ENCODE data around the gene RABGAP1L. TPM values are rescaled to one million over a fixed set of nuclear protein-coding genes. Genes with fewer than 3 reads are reported as not detected.

Gene RABGAP1L
- total and polyA plus RNA-seq, 10 of the 15 experiments (the other 5 are each of a cell fraction or from before 2014, with no cell fraction given), result 5.8 to 194 (median 113) TPM

DNA sequence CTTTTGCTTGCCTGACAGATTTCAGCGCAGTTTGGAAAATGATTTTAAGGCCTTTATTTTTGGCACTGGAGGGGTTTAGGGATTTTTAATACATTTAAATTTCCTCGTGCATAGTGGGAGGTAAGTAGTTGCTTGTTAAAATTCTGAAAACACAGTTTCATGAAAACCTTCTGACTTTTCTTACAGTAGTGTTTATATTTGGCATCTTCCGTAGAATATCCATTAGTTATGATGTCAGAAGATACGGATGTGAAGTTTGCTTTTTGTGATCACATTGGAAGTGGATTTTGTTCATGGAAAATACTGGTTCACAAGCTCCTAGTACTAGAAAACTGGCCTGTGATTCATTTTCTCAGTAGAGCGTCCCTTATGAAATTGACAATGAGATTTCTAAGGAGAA lies 1.3 kb downstream of the RABGAP1L start (continued):
- TF ChIP-seq CEBPB (IDR thresholded peaks at IDR 0.05; ENCODE audit: borderline replicate concordance in 1 of 2, low read depth in 2 of 2, low read length in 2 of 2), result no peak
- TF ChIP-seq SMC3 (IDR thresholded peaks at IDR 0.05; ENCODE audit: borderline replicate concordance, low read length), result no peak
- TF ChIP-seq, protein P1, sequence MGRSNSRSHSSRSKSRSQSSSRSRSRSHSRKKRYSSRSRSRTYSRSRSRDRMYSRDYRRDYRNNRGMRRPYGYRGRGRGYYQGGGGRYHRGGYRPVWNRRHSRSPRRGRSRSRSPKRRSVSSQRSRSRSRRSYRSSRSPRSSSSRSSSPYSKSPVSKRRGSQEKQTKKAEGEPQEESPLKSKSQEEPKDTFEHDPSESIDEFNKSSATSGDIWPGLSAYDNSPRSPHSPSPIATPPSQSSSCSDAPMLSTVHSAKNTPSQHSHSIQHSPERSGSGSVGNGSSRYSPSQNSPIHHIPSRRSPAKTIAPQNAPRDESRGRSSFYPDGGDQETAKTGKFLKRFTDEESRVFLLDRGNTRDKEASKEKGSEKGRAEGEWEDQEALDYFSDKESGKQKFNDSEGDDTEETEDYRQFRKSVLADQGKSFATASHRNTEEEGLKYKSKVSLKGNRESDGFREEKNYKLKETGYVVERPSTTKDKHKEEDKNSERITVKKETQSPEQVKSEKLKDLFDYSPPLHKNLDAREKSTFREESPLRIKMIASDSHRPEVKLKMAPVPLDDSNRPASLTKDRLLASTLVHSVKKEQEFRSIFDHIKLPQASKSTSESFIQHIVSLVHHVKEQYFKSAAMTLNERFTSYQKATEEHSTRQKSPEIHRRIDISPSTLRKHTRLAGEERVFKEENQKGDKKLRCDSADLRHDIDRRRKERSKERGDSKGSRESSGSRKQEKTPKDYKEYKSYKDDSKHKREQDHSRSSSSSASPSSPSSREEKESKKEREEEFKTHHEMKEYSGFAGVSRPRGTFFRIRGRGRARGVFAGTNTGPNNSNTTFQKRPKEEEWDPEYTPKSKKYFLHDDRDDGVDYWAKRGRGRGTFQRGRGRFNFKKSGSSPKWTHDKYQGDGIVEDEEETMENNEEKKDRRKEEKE (IDR thresholded peaks at IDR 0.05), result no peak
- no peak for TF ChIP-seq JUND (IDR thresholded peaks at IDR 0.05; ENCODE audit: low read depth, low read length)

DNA sequence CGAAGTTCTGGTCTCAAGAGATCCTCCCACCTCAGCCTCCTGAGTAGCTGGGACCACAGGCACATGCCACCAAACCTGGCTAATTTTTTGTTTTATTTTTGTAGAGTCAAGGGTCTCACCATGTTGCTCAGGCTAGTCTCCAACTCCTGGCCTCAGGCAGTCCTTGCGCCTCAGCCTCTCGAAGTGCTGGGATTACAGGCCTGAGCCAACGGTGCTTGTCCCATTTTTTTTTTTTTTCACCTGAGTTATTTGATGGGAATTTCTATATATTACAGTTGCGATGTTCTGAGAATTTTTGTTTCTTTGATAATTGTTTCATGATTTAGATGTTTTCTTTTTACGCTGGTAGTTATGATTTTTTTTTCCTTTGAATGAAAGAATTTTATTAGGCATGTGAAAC lies 2.5 kb downstream of the RABGAP1L start:
- H3K4me1 ChIP-seq (ENCODE audit: control insufficient read depth, insufficient read depth, low read length), result peaks cover 36% of the 10 kb centered on the region
- H3K27ac ChIP-seq (ENCODE audit: control insufficient read depth, insufficient read depth), result peak overlapping the region; percentile 62
- peak overlapping the region; percentile 56 for H3K4me2 ChIP-seq (ENCODE audit: control insufficient read depth, insufficient read depth)
- in situ Hi-C loops (cut with MboI), result no loop called here
- ChIA-PET SMC1A (ENCODE audit: uncharacterized antibody, unreplicated experiment) (no interaction called here), CTCF (no interaction called here), POLR2A (no interaction called here), RAD21 (ENCODE audit: unreplicated experiment) (interaction anchor here (0.7 kb wide), 1 partner anchor 296 kb away, joined by 3 read pairs; no protein-coding TSS in a partner anchor)
- peak overlapping the region; percentile 17 for H3K9ac ChIP-seq (ENCODE audit: control insufficient read depth, insufficient read depth, low read length)
- no TSS peak for BruUV-seq (replicated peaks)
- no peak for DNase-seq (ENCODE audit: low read depth, low spot score)
- H3K36me3 ChIP-seq (ENCODE audit: control insufficient read depth in 2 of 2, insufficient read depth in 2 of 2, low read length in 1 of 2), result no peaks in the 10 kb centered on the region
- ATAC-seq, result no peak
- TF ChIP-seq, protein P2, sequence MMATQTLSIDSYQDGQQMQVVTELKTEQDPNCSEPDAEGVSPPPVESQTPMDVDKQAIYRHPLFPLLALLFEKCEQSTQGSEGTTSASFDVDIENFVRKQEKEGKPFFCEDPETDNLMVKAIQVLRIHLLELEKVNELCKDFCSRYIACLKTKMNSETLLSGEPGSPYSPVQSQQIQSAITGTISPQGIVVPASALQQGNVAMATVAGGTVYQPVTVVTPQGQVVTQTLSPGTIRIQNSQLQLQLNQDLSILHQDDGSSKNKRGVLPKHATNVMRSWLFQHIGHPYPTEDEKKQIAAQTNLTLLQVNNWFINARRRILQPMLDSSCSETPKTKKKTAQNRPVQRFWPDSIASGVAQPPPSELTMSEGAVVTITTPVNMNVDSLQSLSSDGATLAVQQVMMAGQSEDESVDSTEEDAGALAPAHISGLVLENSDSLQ (IDR thresholded peaks at IDR 0.05), result no peak
- TF ChIP-seq MAX (IDR thresholded peaks at IDR 0.05; ENCODE audit: low read depth, low read length) (no peak), HDGF (IDR thresholded peaks at IDR 0.05) (no peak), BRCA1 (IDR thresholded peaks at IDR 0.05; ENCODE audit: low read depth, low read length) (no peak), ETV6 (conservative IDR thresholded peaks at IDR 0.05 in 1 of 2, IDR thresholded peaks at IDR 0.05 in 1 of 2; ENCODE audit: borderline replicate concordance in 1 of 2, low read depth in 1 of 2) (no peak), SUPT20H (IDR thresholded peaks at IDR 0.05; ENCODE audit: borderline replicate concordance, control insufficient read depth, low read depth, low read length) (no peak), ATF7 (IDR thresholded peaks at IDR 0.05; ENCODE audit: low read depth) (no peak)
- TF ChIP-seq, protein P3, sequence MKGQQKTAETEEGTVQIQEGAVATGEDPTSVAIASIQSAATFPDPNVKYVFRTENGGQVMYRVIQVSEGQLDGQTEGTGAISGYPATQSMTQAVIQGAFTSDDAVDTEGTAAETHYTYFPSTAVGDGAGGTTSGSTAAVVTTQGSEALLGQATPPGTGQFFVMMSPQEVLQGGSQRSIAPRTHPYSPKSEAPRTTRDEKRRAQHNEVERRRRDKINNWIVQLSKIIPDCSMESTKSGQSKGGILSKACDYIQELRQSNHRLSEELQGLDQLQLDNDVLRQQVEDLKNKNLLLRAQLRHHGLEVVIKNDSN (IDR thresholded peaks at IDR 0.05; ENCODE audit: borderline replicate concordance, extremely low read length, insufficient read depth, low read depth, low read length), result no peak
- no peaks in the 10 kb centered on the region for H3K9me3 ChIP-seq (replicated peaks; ENCODE audit: control insufficient read depth, insufficient read depth, low read length)
- H4K20me1 ChIP-seq (ENCODE audit: control insufficient read depth, insufficient read depth), result no peaks in the 10 kb centered on the region; the same call in 1 of the 2 replicates
- peak overlapping the region; percentile 75 for H3K4me3 ChIP-seq
- H2AFZ ChIP-seq (ENCODE audit: control insufficient read depth, low read depth, low read length), result no peak overlapping the region
- FAIRE-seq, result no peak
- intact Hi-C loops (cut with micrococcal nuclease; ENCODE audit: unreplicated experiment), result no loop called here
- peaks cover 80% of the 10 kb centered on the region for H3K79me2 ChIP-seq (ENCODE audit: control insufficient read depth, insufficient read depth, low read length)
- whole genome bisulfite sequencing (ENCODE audit: insufficient coverage, insufficient replicate concordance, low lambda C conversion rate, missing lambda C conversion rate), result 12% methylated on average over 6 of the region's 6 CpGs
- no peaks in the 10 kb centered on the region; a peak in 1 of 4 replicates for H3K27me3 ChIP-seq (replicated peaks in 1 of 2; ENCODE audit: control insufficient read depth in 2 of 2, insufficient read depth in 2 of 2, low read length in 1 of 2)

All from GM12878 (cell line).